Fibroblast of lung (primary cell): ENCODE results near the gene RAP1GDS1. TPM values are rescaled to one million over a fixed set of nuclear protein-coding genes. Genes with fewer than 3 reads are reported as not detected.

Experiments used
- DNase-seq, 2 donors: peaks; one replicate each; pipeline versions ENCODE4 v3.0.0 to v3.0.0-alpha.2; 2010; ENCODE audit warnings: low read depth in 2 of 2
- H2AFZ ChIP-seq: 2 replicates; pipeline ENCODE4 v1.5.1; 2012; ENCODE audit warnings: low read length, control low read depth, inconsistent platforms
- H3K27ac ChIP-seq: 2 replicates; pipeline ENCODE4 v1.5.1; 2011; ENCODE audit warnings: low read length, control low read depth; ENCODE audit not compliant: insufficient read depth
- H3K27me3 ChIP-seq: 2 replicates; pipeline ENCODE4 v1.5.1; 2011; ENCODE audit warnings: mild to moderate bottlenecking, low read length; ENCODE audit not compliant: control insufficient read depth, insufficient read depth
- H3K36me3 ChIP-seq: 2 replicates; pipeline ENCODE4 v1.5.1; 2011; ENCODE audit warnings: low read length; ENCODE audit not compliant: control insufficient read depth, insufficient read depth
- H3K4me1 ChIP-seq: 2 replicates; pipeline ENCODE4 v1.5.1; 2011; ENCODE audit warnings: low read length; ENCODE audit not compliant: control insufficient read depth, insufficient read depth; ENCODE audit errors: extremely low read depth
- H3K4me2 ChIP-seq: 2 replicates; pipeline ENCODE4 v1.5.1; 2011; ENCODE audit warnings: low read length, control low read depth; ENCODE audit not compliant: insufficient read depth; ENCODE audit errors: extremely low read depth
- H3K4me3 ChIP-seq, 4 experiments: fragments of 200-600 bp in 1 of 4; sonication (generic) in 1 of 4; replicated peaks in 1 of 4; 2 replicates each; pipeline ENCODE4 v1.5.1; 2011 to 2016; ENCODE audit warnings: low read length in 4 of 4, low read depth in 3 of 4, mild to moderate bottlenecking in 3 of 4, control low read depth in 2 of 4, inconsistent platforms in 1 of 4, mixed read lengths in 1 of 4; ENCODE audit not compliant: insufficient read depth in 1 of 4; ENCODE audit errors: control extremely low read depth in 1 of 4
- H3K79me2 ChIP-seq: 2 replicates; pipeline ENCODE4 v1.5.1; 2012; ENCODE audit warnings: mild to moderate bottlenecking, low read length, inconsistent platforms; ENCODE audit not compliant: control insufficient read depth, insufficient read depth
- H3K9ac ChIP-seq: 2 replicates; pipeline ENCODE4 v1.5.1; 2011; ENCODE audit warnings: mild to moderate bottlenecking, low read length, control low read depth; ENCODE audit not compliant: insufficient read depth
- H3K9me3 ChIP-seq: 2 replicates; pipeline ENCODE4 v1.5.1; 2012; ENCODE audit warnings: low read depth, low read length; ENCODE audit not compliant: control insufficient read depth, insufficient read depth
- H4K20me1 ChIP-seq: 2 replicates; pipeline ENCODE4 v1.5.1; 2011; ENCODE audit warnings: low read length; ENCODE audit not compliant: control insufficient read depth, insufficient read depth; ENCODE audit errors: extremely low read depth
- CTCF ChIP-seq, 2 donors: IDR thresholded peaks in 1 of 2; conservative IDR thresholded peaks in 1 of 2; 1 replicate in 1 of 2; 2 replicates in 1 of 2; pipeline ENCODE4 v1.5.1; 2011 to 2012; ENCODE audit warnings: low read length in 2 of 2, control low read depth in 1 of 2, inconsistent platforms in 1 of 2, low read depth in 1 of 2, mild to moderate bottlenecking in 1 of 2
- EZH2 ChIP-seq: IDR thresholded peaks from 2 replicates; pipeline ENCODE4 v1.5.1; 2012; ENCODE audit warnings: low read length, control low read depth, mild to moderate bottlenecking; ENCODE audit errors: missing control alignments
- polyA plus RNA-seq, 2 donors: library from polyadenylated mRNA; depleted of rRNA in 1 of 2; stranded (reverse) in 1 of 2; unstranded in 1 of 2; fragments of >200 nt; gene quantifications; 2 replicates each; pipeline ENCODE4 v1.2.1, GENCODE V29; 2011 to 2012; ENCODE audit warnings: missing spikeins in 1 of 2
- total RNA-seq: library from RNA; depleted of rRNA; stranded (reverse); fragments of >200 nt; gene quantifications from 2 replicates; pipeline ENCODE4 v1.2.1, GENCODE V29; 2014

Gene RAP1GDS1
- total and polyA plus RNA-seq, 2 donors (not counting 1 experiment from before 2014, with no cell fraction given): 68.3 to 103 TPM

GRCh38 chr4:98267498-98267897 is 6.3 kb downstream of the RAP1GDS1 start:
- Histone ChIP-seq H3K27me3 (no peaks in the 10 kb centered on the region), H3K4me2 (no peak overlapping the region), H3K36me3 (no peaks in the 10 kb centered on the region), H3K4me3 (no peak overlapping the region), H3K79me2 (peaks cover 82% of the 10 kb centered on the region), H3K9me3 (no peaks in the 10 kb centered on the region), H4K20me1 (no peaks in the 10 kb centered on the region), H3K9ac (no peak overlapping the region), H3K4me1 (no peaks in the 10 kb centered on the region), H2AFZ (no peak overlapping the region), H3K27ac (no peak overlapping the region)
- TF ChIP-seq EZH2: no peak
- no peak for TF ChIP-seq CTCF (conservative IDR thresholded peaks at IDR 0.05 in 1 of 2, IDR thresholded peaks at IDR 0.05 in 1 of 2; ENCODE audit: low read depth in 1 of 2, low read length in 2 of 2)
- no peak for DNase-seq

- no peak for TF ChIP-seq CTCF (conservative IDR thresholded peaks at IDR 0.05 in 1 of 2, IDR thresholded peaks at IDR 0.05 in 1 of 2; ENCODE audit: low read depth in 1 of 2, low read length in 2 of 2)
- no peak for TF ChIP-seq EZH2
- no peaks in the 10 kb centered on the region for H3K4me1 ChIP-seq
- H4K20me1 ChIP-seq: no peaks in the 10 kb centered on the region
- peaks cover 70% of the 10 kb centered on the region for H3K79me2 ChIP-seq
- H3K9ac ChIP-seq: no peak overlapping the region
- no peak overlapping the region for H3K4me3 ChIP-seq
- no peak for DNase-seq
- no peak overlapping the region for H3K27ac ChIP-seq
- no peak overlapping the region for H3K4me2 ChIP-seq
- no peaks in the 10 kb centered on the region for H3K36me3 ChIP-seq
- H3K27me3 ChIP-seq: no peaks in the 10 kb centered on the region
- H3K9me3 ChIP-seq: no peaks in the 10 kb centered on the region
- H2AFZ ChIP-seq: no peak overlapping the region
These were observed 14.0 kb downstream of the RAP1GDS1 start for GRCh38 chr4:98275145-98275544.

GRCh38 chr4:98283219-98284189 is 22.3 kb downstream of the RAP1GDS1 start:
- Histone ChIP-seq H3K4me3 (no peak overlapping the region), H3K79me2 (peaks cover 32% of the 10 kb centered on the region), H4K20me1 (no peaks in the 10 kb centered on the region), H3K27ac (no peak overlapping the region), H3K36me3 (no peaks in the 10 kb centered on the region), H3K9me3 (no peaks in the 10 kb centered on the region), H3K9ac (no peak overlapping the region), H3K4me1 (no peaks in the 10 kb centered on the region), H3K4me2 (no peak overlapping the region), H3K27me3 (no peaks in the 10 kb centered on the region), H2AFZ (no peak overlapping the region)
- DNase-seq: peak; percentile 42 to 66
- no peak for TF ChIP-seq EZH2
- no peak for TF ChIP-seq CTCF (conservative IDR thresholded peaks at IDR 0.05 in 1 of 2, IDR thresholded peaks at IDR 0.05 in 1 of 2; ENCODE audit: low read depth in 1 of 2, low read length in 2 of 2)
